MCF 10A (cell line): ENCODE measurements around the gene USP47. TPM values are rescaled to one million over a fixed set of nuclear protein-coding genes. Genes with fewer than 3 reads are reported as not detected.

Source experiments
- Bru-seq: library from RNA; stranded (reverse); fragments of 400-500 nt; gene quantifications from one replicate; lab custom pipeline; 2021; lab: Mats Ljungman, UMichigan
- BruChase-seq, 2 experiments: library from RNA; stranded (reverse); fragments of 400-500 nt; gene quantifications; one replicate each; lab custom pipeline; 2021; lab: Mats Ljungman, UMichigan
- BruUV-seq: library from RNA; stranded (reverse); fragments of 400-500 nt; replicated peaks from 2 replicates; lab custom pipeline; 2021; lab: Mats Ljungman, UMichigan
- CTCF ChIA-PET: fragments of 300-600 bp; sonication (Branson Sonifier 250); formaldehyde crosslinking; extraction: SDS; loops from one replicate; lab custom pipeline; 2021; ENCODE audit warnings: antibody characterized with exemption, inconsistent platforms; lab: Yijun Ruan, JAX
- POLR2A ChIA-PET: fragments of 300-600, 350-650 bp; sonication (Branson Sonifier 250); formaldehyde crosslinking; extraction: SDS; loops from one replicate; lab custom pipeline; 2020; ENCODE audit warnings: antibody characterized with exemption, inconsistent platforms; lab: Yijun Ruan, JAX
- DNase-seq: peaks from one replicate; pipeline ENCODE4 v3.0.0-alpha.2; 2018; ENCODE audit not compliant: unreplicated experiment
- H3K27ac Mint-ChIP-seq: one replicate; pipeline ENCODE4 v1.8.0; 2022; ENCODE audit warnings: mild to moderate bottlenecking, low read depth, mixed read lengths; ENCODE audit not compliant: unreplicated experiment
- H3K27me3 Mint-ChIP-seq: one replicate; pipeline ENCODE4 v1.8.0; 2022; ENCODE audit warnings: mixed read lengths; ENCODE audit not compliant: insufficient read depth, unreplicated experiment
- H3K36me3 Mint-ChIP-seq: one replicate; pipeline ENCODE4 v1.8.0; 2022; ENCODE audit warnings: mild to moderate bottlenecking, moderate library complexity, mixed read lengths; ENCODE audit not compliant: insufficient read depth, unreplicated experiment
- H3K4me1 Mint-ChIP-seq: one replicate; pipeline ENCODE4 v1.8.0; 2022; ENCODE audit warnings: mixed read lengths; ENCODE audit not compliant: insufficient read depth, unreplicated experiment
- H3K4me3 Mint-ChIP-seq: one replicate; pipeline ENCODE4 v1.8.0; 2022; ENCODE audit warnings: mild to moderate bottlenecking, moderate library complexity, mixed read lengths; ENCODE audit not compliant: unreplicated experiment
- H3K9me3 Mint-ChIP-seq: one replicate; pipeline ENCODE4 v1.8.0; 2022; ENCODE audit warnings: mixed read lengths; ENCODE audit not compliant: unreplicated experiment
- intact Hi-C: fragments of 100-400 bp; cut with micrococcal nuclease; formaldehyde crosslinking; loops from 2 replicates; pipeline ENCODE4 v1.14.1; 2022
- long read RNA-seq: library from polyadenylated mRNA; stranded (forward); transcript quantifications from one replicate; pipeline ENCODE4 v2.0.0, GENCODE V29; 2022
- total RNA-seq: library from RNA; stranded (reverse); gene quantifications from 2 replicates; pipeline ENCODE4 v1.2.3, GENCODE V29; 2022
- TF ChIP-seq, protein P1 (sequence below): fragments of 200-600 bp; IDR thresholded peaks from one replicate; pipeline ENCODE4 v1.8.0; 2022; ENCODE audit warnings: antibody characterized with exemption, mild to moderate bottlenecking; ENCODE audit not compliant: unreplicated experiment

The USP47 gene
- total RNA-seq (41.6 and 46.1 TPM in 2 replicates), Bru-seq, nascent RNA (percentile 93 among the genes with signal in this experiment), BruChase-seq, experiment 1, labeled RNA remaining after a 6-hour chase (percentile 85 among the genes with signal in this experiment), BruChase-seq, experiment 2, labeled RNA remaining after a 2-hour chase (percentile 90 among the genes with signal in this experiment)
- long read RNA-seq, full-length matches to known transcripts = 119 of 162 reads
- long read RNA-seq, partial matches to known transcripts = 12 of 162 reads
- long read RNA-seq, other reads (novel, unspliced or antisense) = 31 of 162 reads

DNA sequence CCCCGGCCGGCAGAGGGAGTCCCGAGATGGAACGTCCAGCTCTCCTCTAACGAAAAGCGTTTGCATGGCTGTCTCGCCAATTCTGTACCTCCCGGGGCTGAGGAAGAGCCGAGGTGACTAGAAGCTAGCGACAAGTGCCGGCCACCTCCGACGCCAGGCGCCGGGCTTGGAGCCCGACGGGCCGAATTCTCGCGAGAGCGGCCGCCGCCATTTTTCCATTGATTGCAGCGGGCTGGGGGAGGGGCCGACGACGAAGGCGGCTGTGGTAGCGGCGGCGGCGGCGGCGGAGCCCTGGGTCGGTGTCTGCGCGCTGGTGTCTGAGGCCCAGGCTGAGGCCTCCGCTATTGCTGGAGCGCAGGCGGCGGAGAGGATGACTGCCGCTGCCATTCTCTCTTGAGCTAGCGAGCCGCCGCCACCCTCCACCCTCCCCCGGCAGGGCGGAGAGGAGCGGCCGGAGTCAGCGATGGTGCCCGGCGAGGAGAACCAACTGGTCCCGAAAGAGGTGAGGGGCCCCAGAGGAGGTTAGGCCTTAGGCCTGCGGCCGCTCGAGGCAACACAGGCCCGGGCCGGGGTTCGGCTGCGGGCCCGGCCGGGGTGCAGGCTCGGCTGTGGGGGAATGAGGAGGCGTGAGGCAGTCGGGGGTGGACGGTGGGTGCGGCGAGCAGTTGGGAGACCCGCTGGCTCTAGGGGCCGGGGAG lies at the start of gene USP47:
Gene USP47 (plus strand): TSS at position 250 of the 698 bp plus-strand sequence. CDS start 214 bp downstream, at position 464.
- no peak within 1 kb of the TSS for H3K27ac Mint-ChIP-seq
- H3K27me3 Mint-ChIP-seq = no peaks in the 10 kb centered on the region
- intact Hi-C loops = loop anchor here (5.0 kb wide), 1 partner anchor 200 kb away; no protein-coding TSS in a partner anchor
- TF ChIP-seq, protein P1, sequence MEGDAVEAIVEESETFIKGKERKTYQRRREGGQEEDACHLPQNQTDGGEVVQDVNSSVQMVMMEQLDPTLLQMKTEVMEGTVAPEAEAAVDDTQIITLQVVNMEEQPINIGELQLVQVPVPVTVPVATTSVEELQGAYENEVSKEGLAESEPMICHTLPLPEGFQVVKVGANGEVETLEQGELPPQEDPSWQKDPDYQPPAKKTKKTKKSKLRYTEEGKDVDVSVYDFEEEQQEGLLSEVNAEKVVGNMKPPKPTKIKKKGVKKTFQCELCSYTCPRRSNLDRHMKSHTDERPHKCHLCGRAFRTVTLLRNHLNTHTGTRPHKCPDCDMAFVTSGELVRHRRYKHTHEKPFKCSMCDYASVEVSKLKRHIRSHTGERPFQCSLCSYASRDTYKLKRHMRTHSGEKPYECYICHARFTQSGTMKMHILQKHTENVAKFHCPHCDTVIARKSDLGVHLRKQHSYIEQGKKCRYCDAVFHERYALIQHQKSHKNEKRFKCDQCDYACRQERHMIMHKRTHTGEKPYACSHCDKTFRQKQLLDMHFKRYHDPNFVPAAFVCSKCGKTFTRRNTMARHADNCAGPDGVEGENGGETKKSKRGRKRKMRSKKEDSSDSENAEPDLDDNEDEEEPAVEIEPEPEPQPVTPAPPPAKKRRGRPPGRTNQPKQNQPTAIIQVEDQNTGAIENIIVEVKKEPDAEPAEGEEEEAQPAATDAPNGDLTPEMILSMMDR = peak; percentile 58
- DNase-seq = peak; percentile 87
- H3K4me3 Mint-ChIP-seq = no peak within 1 kb of the TSS
- CTCF ChIA-PET = interaction anchor here (0.5 to 1.8 kb wide), 8 partner anchors 15 to 974 kb away, joined by 3 to 6 read pairs (median 3); no protein-coding TSS in a partner anchor
- no peaks in the 10 kb centered on the region for H3K9me3 Mint-ChIP-seq
- no peaks in the 10 kb centered on the region for H3K4me1 Mint-ChIP-seq
- BruUV-seq = no TSS peak
- H3K36me3 Mint-ChIP-seq = no peaks in the 10 kb centered on the region
- POLR2A ChIA-PET = interaction anchor here (0.6 to 4.6 kb wide), 32 partner anchors 8 to 1032 kb away, joined by 3 to 54 read pairs (median 4); partner anchors contain the start of genes GALNT18 and ZBED5

- Mint-ChIP-seq H3K9me3 (no peaks in the 10 kb centered on the region), H3K36me3 (peaks cover 6% of the 10 kb centered on the region), H3K27ac (no peak overlapping the region), H3K4me1 (no peaks in the 10 kb centered on the region), H3K27me3 (peaks cover 28% of the 10 kb centered on the region), H3K4me3 (no peak overlapping the region)
- POLR2A ChIA-PET = interaction anchor here (0.8 to 1.6 kb wide), 2 partner anchors 40 to 50 kb away, joined by 3 to 6 read pairs; no protein-coding TSS in a partner anchor
- DNase-seq = no peak
- CTCF ChIA-PET = interaction anchor here (0.6 to 2.8 kb wide), 4 partner anchors 56 to 765 kb away, joined by 3 to 16 read pairs (median 4); no protein-coding TSS in a partner anchor
- intact Hi-C loops = no loop called here
- TF ChIP-seq, protein P1 = no peak
- no TSS peak for BruUV-seq
These were observed 48.7 kb upstream of the USP47 start for GRCh38 chr11:11793073-11793472.

- no peaks in the 10 kb centered on the region for H3K9me3 Mint-ChIP-seq
- intact Hi-C loops = loop anchor here (1.0 to 5.0 kb wide), 5 partner anchors 50 to 483 kb away; no protein-coding TSS in a partner anchor
- no peak overlapping the region for H3K4me3 Mint-ChIP-seq
- peak; percentile 83 for DNase-seq
- no peaks in the 10 kb centered on the region for H3K4me1 Mint-ChIP-seq
- ChIA-PET CTCF (interaction anchor here (0.5 to 5.3 kb wide), 55 partner anchors 8 to 1024 kb away, joined by 3 to 43 read pairs (median 3); partner anchors contain the start of gene USP47), POLR2A (interaction anchor here (0.7 to 1.5 kb wide), 5 partner anchors 10 to 245 kb away, joined by 3 to 6 read pairs (median 5); partner anchors contain the start of gene USP47)
- no TSS peak for BruUV-seq
- no peak overlapping the region for H3K27ac Mint-ChIP-seq
- H3K27me3 Mint-ChIP-seq = peaks cover 28% of the 10 kb centered on the region
- TF ChIP-seq, protein P1 = peak; percentile 79
- peaks cover 6% of the 10 kb centered on the region for H3K36me3 Mint-ChIP-seq
These were observed 43.0 kb upstream of the USP47 start for GRCh38 chr11:11798586-11799438.
